ENCODE data around the gene PPT2.

PPT2 gene

GRCh38 chr6:32115623-32116022 is 38.3 kb upstream of the PPT2 start:
- TF ChIP-seq EZH2phosphoT487 (IDR thresholded peaks at IDR 0.05; ENCODE audit: borderline replicate concordance) (no peak), CTCF (conservative IDR thresholded peaks at IDR 0.05; ENCODE audit: low read length) (no peak)
- Histone ChIP-seq H3K9ac (ENCODE audit: low read depth, low read length, poor library complexity, severe bottlenecking) (no peak overlapping the region), H3K9me2 (replicated peaks; ENCODE audit: low read depth, low read length) (no peaks in the 10 kb centered on the region), H3K4me3 (ENCODE audit: low read length, poor library complexity, severe bottlenecking) (no peak overlapping the region), H3K4me2 (ENCODE audit: low read depth, low read length, poor library complexity, severe bottlenecking) (no peak overlapping the region), H3K36me3 (ENCODE audit: insufficient read depth, low read length) (peaks cover 42% of the 10 kb centered on the region; the same call in 1 of the 2 replicates), H2AFZ (ENCODE audit: low read length) (no peak overlapping the region), H4K20me1 (ENCODE audit: insufficient read depth, low read length, poor library complexity, severe bottlenecking) (peaks cover 2% of the 10 kb centered on the region), H3K79me2 (ENCODE audit: insufficient read depth, low read length) (no peaks in the 10 kb centered on the region), H3K4me1 (ENCODE audit: insufficient read depth, low read length, poor library complexity, severe bottlenecking) (no peaks in the 10 kb centered on the region), H3F3A (ENCODE audit: low read depth) (no peaks in the 10 kb centered on the region), H3K9me3 (ENCODE audit: insufficient read depth, low read depth, low read length) (no peaks in the 10 kb centered on the region), H3K27me3 (ENCODE audit: insufficient read depth, low read length, poor library complexity, severe bottlenecking) (no peaks in the 10 kb centered on the region)

- Histone ChIP-seq H3K9ac (ENCODE audit: low read depth, low read length, poor library complexity, severe bottlenecking) (no peak overlapping the region), H3K4me1 (ENCODE audit: insufficient read depth, low read length, poor library complexity, severe bottlenecking) (no peaks in the 10 kb centered on the region), H3K9me3 (ENCODE audit: insufficient read depth, low read depth, low read length) (no peaks in the 10 kb centered on the region), H3K9me2 (replicated peaks; ENCODE audit: low read depth, low read length) (no peaks in the 10 kb centered on the region), H2AFZ (ENCODE audit: low read length) (no peak overlapping the region), H3K79me2 (ENCODE audit: insufficient read depth, low read length) (no peaks in the 10 kb centered on the region), H3K36me3 (ENCODE audit: insufficient read depth, low read length) (peaks cover 51% of the 10 kb centered on the region; the same call in 1 of the 2 replicates), H4K20me1 (ENCODE audit: insufficient read depth, low read length, poor library complexity, severe bottlenecking) (peaks cover 2% of the 10 kb centered on the region), H3K4me3 (ENCODE audit: low read length, poor library complexity, severe bottlenecking) (no peak overlapping the region), H3K4me2 (ENCODE audit: low read depth, low read length, poor library complexity, severe bottlenecking) (no peak overlapping the region), H3F3A (ENCODE audit: low read depth) (no peaks in the 10 kb centered on the region), H3K27me3 (ENCODE audit: insufficient read depth, low read length, poor library complexity, severe bottlenecking) (no peaks in the 10 kb centered on the region)
- TF ChIP-seq EZH2phosphoT487 (IDR thresholded peaks at IDR 0.05; ENCODE audit: borderline replicate concordance), result no peak
- TF ChIP-seq CTCF (conservative IDR thresholded peaks at IDR 0.05; ENCODE audit: low read length), result peak; percentile 62
These were observed 37.3 kb upstream of the PPT2 start for GRCh38 chr6:32116674-32117073.

GRCh38 chr6:32117461-32117860 is 36.5 kb upstream of the PPT2 start:
- H3K9ac ChIP-seq (ENCODE audit: low read depth, low read length, poor library complexity, severe bottlenecking), result no peak overlapping the region
- TF ChIP-seq CTCF (conservative IDR thresholded peaks at IDR 0.05; ENCODE audit: low read length) (no peak), EZH2phosphoT487 (IDR thresholded peaks at IDR 0.05; ENCODE audit: borderline replicate concordance) (no peak)
- H3K79me2 ChIP-seq (ENCODE audit: insufficient read depth, low read length), result no peaks in the 10 kb centered on the region
- peaks cover 56% of the 10 kb centered on the region; the same call in 1 of the 2 replicates for H3K36me3 ChIP-seq (ENCODE audit: insufficient read depth, low read length)
- H3F3A ChIP-seq (ENCODE audit: low read depth), result no peaks in the 10 kb centered on the region
- H3K4me3 ChIP-seq (ENCODE audit: low read length, poor library complexity, severe bottlenecking), result no peak overlapping the region
- H2AFZ ChIP-seq (ENCODE audit: low read length), result no peak overlapping the region
- H3K9me3 ChIP-seq (ENCODE audit: insufficient read depth, low read depth, low read length), result no peaks in the 10 kb centered on the region
- no peaks in the 10 kb centered on the region for H3K4me1 ChIP-seq (ENCODE audit: insufficient read depth, low read length, poor library complexity, severe bottlenecking)
- no peaks in the 10 kb centered on the region for H3K27me3 ChIP-seq (ENCODE audit: insufficient read depth, low read length, poor library complexity, severe bottlenecking)
- peaks cover 2% of the 10 kb centered on the region for H4K20me1 ChIP-seq (ENCODE audit: insufficient read depth, low read length, poor library complexity, severe bottlenecking)
- no peak overlapping the region for H3K4me2 ChIP-seq (ENCODE audit: low read depth, low read length, poor library complexity, severe bottlenecking)
- no peaks in the 10 kb centered on the region for H3K9me2 ChIP-seq (replicated peaks; ENCODE audit: low read depth, low read length)
